ENCODE results near the gene FBXW7.
A peak's percentile ranks its signal among the peaks of the same experiment; 100 is the strongest.
"Not testable (repeated sequence)": the region's sequence is repeated elsewhere in the genome, so short reads cannot be mapped to it uniquely, and the experiment has no call there.

The FBXW7 gene

GRCh38 chr4:152535903-152536544 lies at the start of gene FBXW7:
TSS of gene FBXW7 (minus strand) at chr4:152536092. CDS start at chr4:152411803, 124,289 bp downstream.
- peak; percentile 94 for DNase-seq

- no peak for DNase-seq
Measured at GRCh38 chr4:152585023-152585441, 49.1 kb upstream of the FBXW7 start.

GRCh38 chr4:152581536-152582160 lies 45.8 kb upstream of the FBXW7 start:
- DNase-seq, result no peak

GRCh38 chr4:152579916-152580315 lies 44.0 kb upstream of the FBXW7 start:
- no peak for DNase-seq

GRCh38 chr4:152579107-152579764 lies 43.3 kb upstream of the FBXW7 start:
- DNase-seq, result no peak

GRCh38 chr4:152578670-152579069 lies 42.8 kb upstream of the FBXW7 start:
- no peak for DNase-seq

GRCh38 chr4:152577708-152578396 lies 42.0 kb upstream of the FBXW7 start:
- DNase-seq, result no peak

- no peak for DNase-seq
Measured at GRCh38 chr4:152575533-152575932, 39.6 kb upstream of the FBXW7 start.

- DNase-seq, result no peak
Measured at GRCh38 chr4:152573861-152574260, 38.0 kb upstream of the FBXW7 start.

GRCh38 chr4:152572417-152573086 lies 36.7 kb upstream of the FBXW7 start:
- DNase-seq, result no peak

GRCh38 chr4:152571770-152572169 lies 35.9 kb upstream of the FBXW7 start:
- DNase-seq, result no peak

GRCh38 chr4:152571296-152571695 lies 35.4 kb upstream of the FBXW7 start:
- no peak for DNase-seq

GRCh38 chr4:152565333-152565732 lies 29.4 kb upstream of the FBXW7 start:
- DNase-seq, result no peak

GRCh38 chr4:152564336-152564735 lies 28.4 kb upstream of the FBXW7 start:
- DNase-seq, result no peak

- no peak for DNase-seq
Measured at GRCh38 chr4:152563209-152563608, 27.3 kb upstream of the FBXW7 start.

- DNase-seq, result no peak
Measured at GRCh38 chr4:152559641-152560040, 23.7 kb upstream of the FBXW7 start.

GRCh38 chr4:152558396-152558795 lies 22.5 kb upstream of the FBXW7 start:
- no peak for DNase-seq

GRCh38 chr4:152556834-152557233 lies 20.9 kb upstream of the FBXW7 start:
- DNase-seq, result no peak

- DNase-seq, result no peak
Measured at GRCh38 chr4:152556283-152556682, 20.4 kb upstream of the FBXW7 start.

- no peak for DNase-seq
Measured at GRCh38 chr4:152554742-152555141, 18.9 kb upstream of the FBXW7 start.

- DNase-seq, result not testable (repeated sequence)
Measured at GRCh38 chr4:152550687-152551086, 14.8 kb upstream of the FBXW7 start.

- no peak for DNase-seq
Measured at GRCh38 chr4:152545088-152545487, 9.2 kb upstream of the FBXW7 start.

- not testable (repeated sequence) for DNase-seq
Measured at GRCh38 chr4:152544533-152544932, 8.6 kb upstream of the FBXW7 start.
